A204.1 (cell line): Measurements from ENCODE around the gene GOLT1A.

Experiments used
- FAIRE-seq: peaks from 2 replicates; lab custom pipeline; 2012; peaks lifted over from hg19 to GRCh38; lab: Jason Lieb, UNC

The GOLT1A gene

DNA sequence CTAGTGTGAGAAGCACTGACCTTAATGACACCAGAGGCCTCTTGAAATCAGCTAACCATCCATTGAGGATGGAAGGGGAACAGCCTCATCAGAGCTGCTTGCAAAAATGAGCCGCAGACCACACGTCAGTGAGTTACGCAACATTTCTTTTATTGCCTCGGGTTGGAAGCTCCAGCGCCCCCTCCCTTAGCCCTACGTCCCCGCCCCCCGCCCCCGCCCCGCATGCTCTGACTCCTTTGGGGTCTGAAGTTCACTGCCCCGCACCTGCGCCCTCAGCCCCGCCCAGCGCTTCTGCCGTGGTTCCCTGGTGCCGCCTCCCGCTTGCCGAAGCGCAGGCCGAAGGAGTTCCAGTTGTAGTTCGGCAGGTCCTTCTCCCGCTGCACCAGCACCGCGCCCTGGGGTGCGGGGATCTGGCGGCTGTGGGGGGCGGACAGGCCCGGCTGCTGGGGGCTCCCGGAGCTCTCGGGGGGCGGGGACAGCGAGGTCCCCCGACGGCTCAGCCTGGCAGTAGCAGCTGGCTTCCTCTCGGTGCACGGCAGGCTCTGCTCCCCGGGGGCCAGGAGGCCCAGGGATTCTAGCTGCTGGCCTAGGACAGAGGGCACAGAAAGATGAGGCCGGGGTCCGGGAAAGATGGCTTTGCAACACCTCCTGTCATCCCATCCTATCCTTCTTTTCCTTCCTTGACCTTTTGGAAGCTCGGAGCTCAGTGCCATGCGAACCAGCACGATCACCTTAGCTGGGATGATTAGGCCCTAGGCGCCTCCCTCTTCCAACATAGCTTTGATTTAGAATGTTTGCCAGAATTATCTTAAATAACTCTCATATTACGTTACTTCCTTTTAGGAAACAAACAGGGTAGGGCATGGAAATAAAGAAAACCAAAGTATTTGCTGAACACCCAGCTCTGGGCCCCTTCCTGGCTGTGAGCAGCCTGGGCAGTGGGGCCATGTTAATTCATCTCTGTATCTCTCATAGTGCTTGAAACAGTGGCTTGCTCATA is 23.3 kb downstream of the GOLT1A start:
- no peak for FAIRE-seq

DNA sequence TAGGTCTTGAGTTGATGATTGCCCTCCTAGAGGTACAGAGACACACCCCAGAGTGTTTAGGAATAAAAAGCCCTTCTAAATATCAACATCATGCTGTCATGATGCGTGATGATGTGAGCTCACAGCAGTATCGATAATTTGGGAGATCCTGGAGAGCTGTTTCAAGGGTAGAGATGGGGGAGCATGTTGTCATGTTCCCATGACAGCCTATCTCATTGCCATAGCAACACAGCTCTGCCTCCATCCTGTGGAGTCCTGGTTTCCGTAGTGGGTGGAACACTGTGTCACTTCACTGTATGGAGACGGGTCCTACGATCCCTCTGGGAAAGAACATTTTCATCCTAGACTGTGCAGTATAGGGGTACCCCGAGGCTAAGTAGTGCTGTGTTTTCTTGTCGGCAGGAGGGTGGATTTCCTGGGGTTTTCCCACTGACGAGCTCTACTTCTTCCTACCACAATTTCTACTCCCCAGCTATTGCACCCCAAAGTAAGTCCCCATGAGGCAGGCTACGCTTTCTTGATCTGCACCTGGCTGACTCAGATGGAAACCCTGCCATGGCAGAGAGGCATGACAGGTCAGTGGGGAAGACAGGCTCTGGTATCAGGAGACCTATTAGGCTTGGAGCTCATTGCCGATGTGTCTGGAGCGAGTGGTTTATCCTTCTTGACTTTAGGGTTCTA is 24.7 kb downstream of the GOLT1A start:
- FAIRE-seq, result no peak

DNA sequence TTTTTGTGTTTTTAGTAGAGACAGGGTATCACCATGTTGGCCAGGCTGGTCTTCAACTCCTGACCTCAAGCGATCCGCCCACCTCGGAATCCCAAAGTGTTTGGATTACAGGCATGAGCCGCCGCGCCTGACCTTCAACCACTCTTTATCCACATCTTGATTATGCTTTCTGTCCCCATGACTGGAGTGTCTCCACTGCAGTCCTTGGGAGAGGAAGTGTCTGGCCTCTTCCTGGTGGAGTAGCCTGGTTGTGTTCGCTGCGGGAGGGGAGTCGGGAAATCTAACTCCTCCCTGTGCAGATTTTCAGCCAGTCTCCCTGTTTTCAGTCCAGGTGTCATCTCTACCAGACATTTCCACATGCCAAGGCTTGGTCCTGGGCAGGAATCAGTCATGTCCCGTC is 27.2 kb downstream of the GOLT1A start:
- FAIRE-seq, result no peak

DNA sequence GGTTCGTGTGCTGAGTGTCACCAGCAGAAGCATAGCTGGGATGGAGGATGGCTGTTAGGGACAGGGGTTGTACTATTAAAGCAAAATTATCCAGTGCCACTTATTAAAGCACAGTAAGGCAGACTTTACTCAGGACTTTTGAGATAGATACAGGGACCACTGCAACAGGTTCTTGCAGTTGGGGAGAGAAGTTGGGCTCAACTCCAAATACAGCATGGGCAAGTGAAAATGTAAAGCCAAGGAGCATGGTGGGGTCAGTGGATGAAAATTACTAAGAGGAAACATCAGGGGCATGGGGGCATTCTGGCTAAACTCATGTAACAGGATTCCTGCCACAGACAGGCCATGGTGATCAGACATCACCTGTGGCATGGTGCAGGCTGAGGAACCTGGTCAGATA is 32.7 kb downstream of the GOLT1A start:
- no peak for FAIRE-seq

DNA sequence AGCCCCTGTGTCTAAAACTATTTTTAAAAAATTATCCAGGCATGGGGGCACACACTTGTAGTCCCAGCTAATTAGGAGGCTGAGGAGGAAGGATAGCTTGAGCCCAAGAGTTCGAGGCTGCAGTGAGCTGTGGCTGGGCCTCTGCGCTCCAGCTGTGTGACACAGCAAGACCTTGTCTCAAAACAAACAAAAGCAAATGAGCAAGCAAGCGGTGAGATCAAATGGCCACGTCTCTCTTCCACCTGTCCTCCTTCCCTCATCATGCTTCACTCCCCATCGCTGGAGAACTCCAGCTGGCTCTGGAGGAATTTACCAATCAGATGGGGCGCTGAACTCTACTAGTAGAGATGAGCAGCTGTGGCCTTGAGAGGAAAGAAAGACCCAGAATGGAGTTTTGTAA is 33.7 kb downstream of the GOLT1A start:
- FAIRE-seq, result no peak

DNA sequence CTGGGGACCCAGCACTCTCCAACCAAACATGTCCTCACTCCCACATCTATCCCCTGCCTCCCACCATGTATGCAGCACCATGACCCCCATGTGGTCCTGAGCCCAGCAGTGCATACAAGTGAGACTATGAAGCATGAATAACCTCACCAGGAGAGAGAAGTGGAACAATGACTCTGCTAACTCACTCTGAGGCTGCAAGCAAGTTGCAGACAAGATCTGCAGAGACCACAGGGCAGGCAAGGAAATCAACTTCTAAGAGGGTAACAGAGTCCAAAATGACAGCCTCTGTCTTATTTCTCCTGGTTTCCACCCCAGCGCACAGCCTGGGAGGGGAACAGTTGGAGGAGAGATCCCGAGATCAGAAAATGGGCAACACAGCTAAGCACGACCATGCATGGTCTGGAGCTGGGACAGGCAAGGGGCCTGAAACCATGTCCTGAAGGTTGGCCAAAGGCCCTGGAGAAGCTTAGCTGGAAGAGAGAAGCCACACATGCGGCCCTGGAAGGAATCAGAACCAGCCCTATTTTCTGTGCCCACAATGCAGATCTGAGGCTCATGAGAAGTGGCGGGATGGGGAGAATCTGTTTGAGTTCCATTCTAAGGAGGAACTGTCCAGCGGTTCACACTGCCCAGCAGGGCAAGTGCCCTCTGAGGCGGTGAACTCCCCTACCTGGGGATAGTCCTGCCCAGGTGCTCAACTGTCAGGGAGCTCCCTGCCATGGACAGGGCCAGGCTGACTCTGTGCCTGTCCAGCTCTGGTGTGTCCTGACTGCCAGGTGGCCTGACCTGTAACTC is 35.1 kb downstream of the GOLT1A start:
- FAIRE-seq, result no peak

DNA sequence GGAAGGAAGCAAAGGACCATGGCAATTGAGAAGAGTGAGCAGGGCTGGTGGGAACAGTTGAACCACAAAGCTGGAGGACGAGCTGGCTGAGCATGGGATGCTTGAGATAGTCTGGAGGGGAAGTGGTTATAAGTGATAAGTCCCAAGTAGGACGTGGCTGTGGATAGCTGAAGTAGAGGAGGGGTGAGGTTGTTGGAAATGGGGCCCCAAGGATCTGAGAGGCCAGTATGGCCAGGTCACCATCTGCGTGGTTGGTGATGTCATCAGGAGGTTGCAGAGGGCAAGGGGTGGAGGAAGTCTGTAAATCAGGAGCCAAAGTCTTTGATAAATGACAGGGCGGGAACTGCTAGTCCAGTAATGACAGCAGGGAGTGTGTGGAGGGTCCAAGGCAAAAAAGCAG is 36.7 kb downstream of the GOLT1A start:
- no peak for FAIRE-seq

DNA sequence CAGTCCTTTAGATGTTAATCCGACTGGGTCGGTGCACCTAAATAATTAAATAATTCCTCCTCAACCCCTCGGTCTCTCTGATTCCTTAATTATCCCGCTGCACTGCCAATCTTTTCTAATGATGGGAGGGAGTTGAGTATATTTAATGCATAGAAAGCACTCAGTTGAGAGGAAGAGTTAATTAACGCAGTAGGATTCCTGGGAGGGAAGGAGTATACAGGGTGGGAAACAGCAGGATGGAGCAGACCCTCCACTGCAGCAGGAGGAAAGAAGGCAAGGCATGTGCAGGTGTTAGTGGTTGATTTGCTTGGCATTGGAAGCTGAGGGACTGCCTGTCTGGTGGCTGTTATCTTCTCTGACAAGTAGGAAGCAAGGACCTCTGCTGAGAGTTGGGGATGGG is 37.7 kb downstream of the GOLT1A start:
- no peak for FAIRE-seq

DNA sequence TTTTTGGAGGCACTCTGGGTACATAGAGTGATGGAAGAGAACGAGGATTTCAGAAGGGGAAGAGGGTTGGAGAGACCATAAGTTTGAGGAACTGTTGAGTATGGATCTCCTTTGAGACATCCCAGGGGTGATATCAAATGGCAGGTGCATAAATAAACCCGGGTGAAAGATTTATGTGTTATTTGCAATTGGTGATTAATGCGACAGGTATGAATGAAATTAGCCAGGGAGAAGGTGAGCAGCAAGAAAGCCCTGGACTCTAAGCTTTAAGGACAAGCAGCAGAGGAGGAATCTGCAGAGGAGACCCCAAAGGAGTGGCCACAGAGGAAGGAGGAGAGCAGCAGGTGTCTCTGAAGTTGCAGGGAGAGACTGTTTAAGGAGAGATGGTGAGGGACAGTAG is 38.8 kb downstream of the GOLT1A start:
- FAIRE-seq, result no peak

DNA sequence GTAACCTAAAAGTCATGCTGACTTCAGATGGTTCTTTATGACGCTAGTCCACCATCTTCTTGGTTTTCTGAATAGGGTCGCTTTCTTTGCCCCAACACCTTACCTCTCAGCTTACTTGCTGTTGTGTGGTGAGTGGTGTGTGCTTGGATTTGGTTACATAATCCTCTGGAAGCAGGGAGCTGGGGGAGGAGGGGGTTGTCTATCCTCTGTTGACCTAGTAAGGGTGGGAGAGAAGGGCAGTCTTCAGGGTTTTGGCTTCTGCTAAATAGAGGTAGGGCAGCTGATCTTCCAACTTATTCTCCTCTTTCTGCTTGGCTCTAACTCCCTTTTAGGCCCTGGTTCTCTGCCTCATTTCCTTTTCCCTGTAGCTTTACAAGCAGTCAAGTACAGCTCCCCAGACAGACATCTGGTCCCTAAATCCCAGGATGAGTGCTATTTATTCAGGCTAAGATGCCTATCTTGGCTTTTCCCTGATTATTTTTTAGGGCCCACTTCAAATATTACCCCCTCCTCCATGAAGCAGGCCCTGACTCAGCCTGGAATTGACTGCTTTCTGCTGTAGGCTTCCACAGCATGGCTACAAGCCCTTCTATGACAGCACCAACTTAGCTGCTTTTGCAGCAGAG is 41.3 kb downstream of the GOLT1A start:
- no peak for FAIRE-seq

DNA sequence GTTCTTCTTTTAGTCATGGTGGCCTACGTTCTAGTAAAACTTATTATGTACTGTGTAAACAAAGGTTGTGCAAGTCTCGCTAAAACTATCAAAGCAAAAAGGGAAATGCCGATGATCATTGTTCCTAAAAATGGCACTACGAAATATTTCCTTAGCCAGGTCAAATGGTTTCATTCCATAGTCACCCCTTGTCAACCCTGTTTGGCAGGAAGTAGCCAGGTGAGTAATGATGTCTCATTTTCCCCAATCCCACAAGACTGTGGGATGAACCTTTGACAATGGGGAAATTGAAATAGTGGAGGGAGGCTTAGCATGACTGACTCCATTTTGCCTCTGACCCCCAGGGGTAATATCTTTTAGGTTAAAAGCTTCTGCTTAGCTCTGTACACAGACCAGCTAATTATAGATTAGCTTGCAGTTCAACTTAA is 42.0 kb downstream of the GOLT1A start:
- FAIRE-seq, result no peak

DNA sequence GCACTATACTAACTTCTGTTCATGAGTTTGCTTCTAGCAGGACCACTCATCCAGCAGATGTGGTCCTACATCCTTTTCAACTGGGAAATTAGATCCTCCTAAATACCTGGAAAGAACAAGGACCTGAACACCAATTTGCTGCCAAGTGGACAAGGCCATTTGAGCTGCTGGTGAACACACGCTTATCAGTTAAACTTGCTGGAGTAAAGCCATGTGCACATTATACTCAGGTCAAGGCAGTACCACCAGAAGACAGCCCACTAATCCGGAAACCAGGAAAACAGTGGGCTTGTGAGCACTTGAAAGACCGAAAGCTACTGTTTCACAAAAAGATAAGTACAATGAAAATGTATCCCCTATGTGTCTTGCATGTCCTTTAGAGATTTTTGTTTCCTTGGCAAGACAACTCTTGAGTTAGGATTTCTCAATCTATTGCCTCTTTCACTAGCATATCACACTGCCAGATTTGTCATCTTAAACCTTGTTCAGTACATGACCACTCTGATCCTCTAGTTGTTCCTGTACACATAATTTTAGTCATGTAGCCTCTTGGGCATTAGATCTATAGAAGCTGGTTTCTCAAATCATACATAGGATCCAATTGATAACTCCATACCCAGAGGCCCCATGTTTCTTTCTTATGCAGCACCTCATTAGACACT is 43.2 kb downstream of the GOLT1A start:
- FAIRE-seq, result no peak

DNA sequence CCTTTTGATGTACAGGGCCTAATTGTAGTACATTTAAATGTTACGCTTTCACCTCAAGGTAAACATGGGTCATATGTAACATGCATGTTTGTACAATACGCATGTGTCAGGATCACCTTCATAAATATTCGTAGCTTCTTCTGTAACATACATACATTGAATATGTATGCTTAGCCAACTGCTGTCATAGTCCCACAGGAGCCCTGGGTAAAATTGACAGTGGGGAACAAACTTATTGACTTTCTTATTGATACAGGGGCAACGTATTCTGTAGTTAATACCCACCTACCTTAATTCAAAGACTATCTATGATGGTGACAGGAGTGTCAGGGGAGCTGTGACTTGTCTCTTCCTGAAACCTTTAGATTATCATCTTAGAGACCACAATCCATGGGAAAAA is 43.9 kb downstream of the GOLT1A start:
- FAIRE-seq, result no peak

DNA sequence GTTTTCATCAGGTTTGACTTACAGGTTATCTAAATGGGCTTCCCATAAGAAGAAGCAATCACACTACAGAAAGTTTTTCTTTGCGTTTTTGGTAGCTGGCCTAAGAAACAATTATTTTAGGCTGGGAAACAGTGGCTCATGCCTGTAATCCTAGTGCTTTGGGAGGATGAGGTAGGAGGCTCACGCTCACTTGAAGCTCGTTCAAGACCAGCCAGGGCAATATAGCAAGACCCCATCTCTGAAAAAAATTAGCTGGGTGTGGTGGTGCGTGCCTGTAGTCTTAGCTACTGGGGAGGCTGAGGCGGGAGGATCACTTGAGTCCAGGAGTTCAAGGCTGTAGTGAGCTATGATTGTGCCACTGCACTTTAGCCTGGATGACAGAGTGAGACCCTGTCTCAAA is 46.1 kb downstream of the GOLT1A start:
- no peak for FAIRE-seq

DNA sequence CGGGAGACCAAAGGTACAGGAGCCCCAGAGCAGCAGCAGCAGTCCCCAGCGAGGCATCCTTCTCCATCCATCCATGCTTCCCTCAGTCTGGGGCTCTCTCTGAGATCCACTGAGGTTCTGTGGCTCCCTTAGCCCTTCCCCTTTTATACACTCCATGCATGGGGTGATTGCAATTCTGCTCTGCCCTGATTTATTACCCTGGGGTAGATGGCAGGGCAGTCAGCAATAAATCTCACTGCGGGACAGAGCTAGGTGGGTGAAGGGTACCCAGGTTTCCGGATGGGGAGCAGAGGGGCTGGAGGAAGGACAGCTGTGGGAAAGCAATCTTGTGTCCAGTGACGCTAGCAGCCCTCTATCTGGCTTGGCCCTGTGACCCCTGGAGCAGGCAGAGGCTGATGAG is 47.6 kb downstream of the GOLT1A start, which contains the start of gene REN:
REN (minus strand) TSS at position 119 of the 400 bp plus-strand sequence; CDS start at position 75, 44 bp downstream.
- no peak for FAIRE-seq

DNA sequence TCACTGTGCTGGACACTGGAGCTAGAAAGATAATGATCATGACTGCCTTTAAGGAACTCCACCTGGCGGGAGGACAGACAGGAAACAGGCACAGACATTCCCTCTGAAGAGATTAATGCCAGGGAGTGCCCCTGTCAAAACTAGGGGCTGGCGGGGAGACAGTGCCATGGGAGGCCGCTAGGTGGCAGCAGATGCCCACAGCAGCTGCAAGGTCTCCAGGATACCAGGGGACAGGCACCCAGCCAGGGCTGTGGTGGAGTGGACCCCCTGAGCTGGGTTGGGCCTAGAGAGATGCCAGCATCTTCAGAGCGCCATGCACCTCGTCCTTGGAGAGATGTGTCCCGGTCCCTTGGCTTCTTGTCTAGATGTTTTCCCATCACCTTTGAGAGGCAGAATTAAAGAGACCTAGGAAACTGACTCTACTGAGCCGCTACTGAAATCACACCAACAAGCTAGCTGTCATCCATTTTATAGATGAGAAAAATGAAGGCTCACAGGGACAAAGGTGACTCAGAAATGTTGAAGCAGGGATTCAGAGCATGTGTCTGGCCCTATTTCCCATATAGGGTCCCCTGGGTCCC is 51.2 kb downstream of the GOLT1A start:
- FAIRE-seq, result no peak

DNA sequence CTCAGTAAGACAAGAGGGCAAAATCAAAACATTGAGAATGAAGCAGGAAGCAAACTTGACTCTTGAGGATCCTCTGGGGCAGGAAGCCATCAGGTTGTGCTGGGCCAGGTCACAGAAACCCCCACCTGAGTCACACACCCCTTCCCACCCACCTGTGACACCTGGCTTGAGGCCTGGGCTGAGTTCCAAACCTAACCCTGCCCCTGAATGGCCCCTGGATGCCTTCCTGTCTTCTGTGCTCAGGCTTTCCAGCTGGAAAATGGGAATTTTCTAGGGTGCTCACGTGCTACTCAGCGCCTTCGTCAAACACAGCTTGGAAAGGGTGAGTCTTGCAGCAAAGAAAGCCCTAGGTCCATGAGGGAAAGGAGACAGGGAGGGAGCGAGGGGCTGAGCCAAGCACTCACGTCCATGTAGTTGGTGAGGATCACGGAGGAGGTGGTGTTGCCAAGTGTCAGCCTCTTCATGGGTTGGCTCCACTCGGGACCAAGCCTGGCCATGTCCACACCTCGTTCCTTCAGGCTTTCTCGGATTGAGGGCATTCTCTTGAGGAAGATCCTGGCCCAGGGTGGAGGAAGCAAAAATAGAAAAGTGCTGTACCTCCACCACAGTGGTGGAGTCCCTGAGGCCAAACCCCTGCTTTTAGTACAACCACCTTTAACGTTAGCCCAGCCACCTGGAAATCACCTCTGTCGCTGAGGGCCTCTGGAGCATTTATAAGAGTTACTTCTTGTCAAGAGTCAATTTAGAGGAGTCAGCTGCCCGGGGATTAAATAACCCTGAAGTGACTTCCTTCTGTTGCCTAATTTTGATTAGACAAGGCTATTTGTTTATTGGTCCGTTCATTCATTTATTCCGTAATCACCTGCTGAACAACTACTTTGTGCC is 51.9 kb downstream of the GOLT1A start:
- FAIRE-seq, result no peak

DNA sequence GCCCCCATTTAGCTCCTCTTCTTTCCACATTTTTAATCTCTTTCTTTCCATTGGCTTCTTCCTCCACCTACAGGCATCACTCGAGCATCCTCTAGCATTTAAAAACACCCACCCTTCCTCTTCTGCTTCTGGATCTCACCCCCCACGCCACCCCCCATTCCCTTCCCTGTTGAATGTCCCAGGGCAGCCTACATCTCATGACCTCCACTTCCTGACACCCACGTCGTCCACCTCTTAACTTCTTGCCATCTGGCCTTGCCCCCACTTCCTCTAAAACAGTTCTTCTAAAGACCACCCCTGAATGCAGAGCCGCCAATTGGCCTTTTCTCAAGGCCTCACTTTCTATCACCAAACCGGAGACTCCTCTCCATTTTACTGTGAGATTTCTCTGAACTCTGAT is 55.8 kb downstream of the GOLT1A start:
- FAIRE-seq, result no peak

DNA sequence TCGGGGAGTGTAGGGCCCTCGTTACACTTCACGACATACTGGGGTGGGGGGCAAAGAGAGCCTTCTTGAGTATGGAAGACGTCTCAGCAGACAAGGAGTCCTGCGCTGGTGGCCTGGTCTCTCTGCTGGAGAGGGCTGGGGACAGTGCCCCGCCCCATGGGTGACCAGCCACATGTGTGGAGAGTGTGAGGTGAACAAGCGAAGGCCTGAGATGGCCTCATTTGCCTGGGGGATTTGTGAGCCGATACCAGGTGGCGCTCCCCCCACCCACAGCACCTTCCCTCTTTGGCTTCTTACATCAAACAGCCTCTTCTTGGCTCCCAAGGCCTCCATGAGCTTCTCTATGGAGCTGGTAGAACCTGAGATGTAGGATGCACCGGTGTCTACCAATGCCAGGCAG is 57.9 kb downstream of the GOLT1A start:
- FAIRE-seq, result no peak

DNA sequence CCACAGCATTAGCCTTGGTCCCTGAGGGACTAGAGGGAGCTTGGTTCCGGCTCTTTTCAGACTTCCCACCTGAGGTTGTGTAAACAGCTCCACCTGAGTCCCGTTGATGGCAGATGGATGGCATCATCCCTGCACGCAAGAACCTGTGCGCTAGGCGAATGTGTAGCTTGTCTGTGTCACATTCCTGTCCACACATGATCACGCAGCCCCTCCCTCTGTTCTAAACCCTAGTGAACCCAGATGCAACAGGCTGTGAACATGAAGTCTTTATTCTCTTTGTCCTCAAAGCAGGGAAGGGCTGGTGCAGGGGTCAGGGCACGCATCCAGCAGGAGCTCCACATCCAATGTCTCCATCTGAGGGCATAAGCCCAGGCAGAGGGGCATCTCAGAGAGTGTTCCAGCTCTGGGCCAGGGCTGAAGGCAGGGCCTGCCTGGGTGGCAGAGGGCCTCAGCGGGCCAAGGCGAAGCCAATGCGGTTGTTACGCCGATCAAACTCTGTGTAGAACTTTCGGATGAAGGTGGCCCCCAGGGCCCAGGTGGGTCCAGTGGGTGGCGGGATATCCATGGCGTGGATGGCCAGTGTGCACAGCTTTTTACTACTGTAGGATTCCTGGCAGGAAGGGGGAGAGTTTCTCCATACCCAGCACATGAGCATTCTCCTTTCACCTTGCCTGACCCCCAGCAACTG is 59.1 kb downstream of the GOLT1A start:
- no peak for FAIRE-seq
